SK-N-SH treated with all-trans-retinoic acid at 6 μM for 48 hours (cell line): ENCODE measurements around the gene C15orf40.
A peak's percentile ranks its signal among the peaks of the same experiment; 100 is the strongest.

Experiments used
- ATAC-seq: fragments of 200-7000 bp; cut with Tn5 transposase; 3 replicates; pipeline ENCODE4 v1.9.1; 2020; ENCODE audit warnings: mild to moderate bottlenecking, moderate library complexity
- ARNTL ChIP-seq: fragments of 450-650 bp; formaldehyde crosslinking; IDR thresholded peaks from 2 replicates; pipeline ENCODE4 v1.5.0; 2020; ENCODE audit warnings: low read depth, mild to moderate bottlenecking, moderate library complexity, borderline replicate concordance
- BACH2 ChIP-seq: fragments of 250-450 bp; sonication (Bioruptor Pico); IDR thresholded peaks from 2 replicates; pipeline ENCODE4 v1.9.0; 2021; ENCODE audit warnings: mild to moderate bottlenecking, borderline replicate concordance
- CREB5 ChIP-seq: fragments of 250-450 bp; sonication (Bioruptor Pico); IDR thresholded peaks from 2 replicates; pipeline ENCODE4 v1.5.1; 2020; ENCODE audit warnings: low read depth, mild to moderate bottlenecking, moderate library complexity
- CSRNP3 ChIP-seq: fragments of 250-450 bp; sonication (Bioruptor Pico); IDR thresholded peaks from 2 replicates; pipeline ENCODE4 v1.5.1; 2021; ENCODE audit warnings: mild to moderate bottlenecking, moderate library complexity
- ESRRG ChIP-seq: fragments of 250-450 bp; sonication (Bioruptor Pico); IDR thresholded peaks from 2 replicates; pipeline ENCODE4 v1.6.1; 2021; ENCODE audit warnings: mild to moderate bottlenecking
- GLIS3 ChIP-seq: fragments of 250-450 bp; sonication (Bioruptor Pico); IDR thresholded peaks from 2 replicates; pipeline ENCODE4 v1.5.0; 2020; ENCODE audit warnings: mild to moderate bottlenecking, moderate library complexity
- ISL1 ChIP-seq: fragments of 250-450 bp; sonication (Bioruptor Pico); IDR thresholded peaks from 2 replicates; pipeline ENCODE4 v2.1.2; 2022; ENCODE audit warnings: mild to moderate bottlenecking, moderate library complexity
- OSR1 ChIP-seq: fragments of 250-450 bp; sonication (Bioruptor Pico); IDR thresholded peaks from 2 replicates; pipeline ENCODE4 v1.8.0; 2022; ENCODE audit warnings: moderate library complexity, mild to moderate bottlenecking, inconsistent platforms
- PATZ1 ChIP-seq: fragments of 250-450 bp; sonication (Bioruptor Pico); IDR thresholded peaks from 2 replicates; pipeline ENCODE4 v1.8.0; 2020; ENCODE audit warnings: mild to moderate bottlenecking, moderate library complexity, borderline replicate concordance
- POU6F1 ChIP-seq: fragments of 250-450 bp; sonication (Bioruptor Pico); IDR thresholded peaks from 2 replicates; pipeline ENCODE4 v1.8.0; 2021; ENCODE audit warnings: low read depth, mild to moderate bottlenecking, moderate library complexity, borderline replicate concordance
- PPARA ChIP-seq: fragments of 250-450 bp; sonication (Bioruptor Pico); IDR thresholded peaks from 2 replicates; pipeline ENCODE4 v1.5.0; 2020; ENCODE audit warnings: mild to moderate bottlenecking, borderline replicate concordance
- RARB ChIP-seq: fragments of 250-450 bp; sonication (Bioruptor Pico); IDR thresholded peaks from 2 replicates; pipeline ENCODE4 v1.8.0; 2021; ENCODE audit warnings: mild to moderate bottlenecking, moderate library complexity
- TCF4 ChIP-seq: fragments of 250-450 bp; sonication (Bioruptor Pico); IDR thresholded peaks from 2 replicates; pipeline ENCODE4 v1.8.0; 2021; ENCODE audit warnings: mild to moderate bottlenecking, moderate library complexity, borderline replicate concordance
- TOX ChIP-seq: fragments of 250-450 bp; sonication (Bioruptor Pico); IDR thresholded peaks from 2 replicates; pipeline ENCODE4 v1.8.0; 2021; ENCODE audit warnings: mild to moderate bottlenecking, moderate library complexity, borderline replicate concordance
- TSHZ2 ChIP-seq: fragments of 250-450 bp; sonication (Bioruptor Pico); IDR thresholded peaks from 2 replicates; pipeline ENCODE4 v1.5.0; 2020; ENCODE audit warnings: mild to moderate bottlenecking, moderate library complexity
- ZC3H10 ChIP-seq: fragments of 250-450 bp; sonication (Bioruptor Pico); IDR thresholded peaks from 2 replicates; pipeline ENCODE4 v1.5.1; 2021; ENCODE audit warnings: mild to moderate bottlenecking, moderate library complexity
- ZFP3 ChIP-seq: fragments of 250-450 bp; sonication (Bioruptor Pico); IDR thresholded peaks from 2 replicates; pipeline ENCODE4 v1.5.0; 2020; ENCODE audit warnings: mild to moderate bottlenecking, moderate library complexity
- ZFP30 ChIP-seq: fragments of 450-650 bp; formaldehyde crosslinking; IDR thresholded peaks from 2 replicates; pipeline ENCODE4 v1.5.0; 2022; ENCODE audit warnings: mild to moderate bottlenecking, moderate library complexity
- ZNF565 ChIP-seq: fragments of 450-650 bp; formaldehyde crosslinking; conservative IDR thresholded peaks from 2 replicates; pipeline ENCODE4 v1.5.0; 2020; ENCODE audit warnings: low read depth, mild to moderate bottlenecking, moderate library complexity
- ZNF70 ChIP-seq: fragments of 450-650 bp; formaldehyde crosslinking; IDR thresholded peaks from 2 replicates; pipeline ENCODE4 v1.5.0; 2020; ENCODE audit warnings: mild to moderate bottlenecking, moderate library complexity

Gene C15orf40

GRCh38 chr15:82992436-82992998, 18.9 kb downstream of the C15orf40 start:
- ATAC-seq: no peak
- TF ChIP-seq RARB (CRISPR knock-in tag): no peak
- no peak for TF ChIP-seq TCF4
- TF ChIP-seq ISL1 (CRISPR knock-in tag): no peak
- no peak for TF ChIP-seq TSHZ2
- TF ChIP-seq ZFP3 (CRISPR knock-in tag): no peak
- no peak for TF ChIP-seq PPARA (CRISPR knock-in tag)
- no peak for TF ChIP-seq CSRNP3 (CRISPR knock-in tag)
- TF ChIP-seq GLIS3 (CRISPR knock-in tag): no peak
- TF ChIP-seq ZC3H10 (CRISPR knock-in tag): no peak
- TF ChIP-seq ZFP30 (CRISPR knock-in tag): no peak
- no peak for TF ChIP-seq TOX (CRISPR knock-in tag)
- TF ChIP-seq CREB5 (CRISPR knock-in tag): no peak
- TF ChIP-seq BACH2 (CRISPR knock-in tag): no peak
- no peak for TF ChIP-seq ESRRG (CRISPR knock-in tag)
- no peak for TF ChIP-seq ZNF565 (CRISPR knock-in tag)
- no peak for TF ChIP-seq POU6F1 (CRISPR knock-in tag)
- TF ChIP-seq OSR1: no peak

GRCh38 chr15:82986442-82986780, 25.0 kb downstream of the C15orf40 start:
- TF ChIP-seq POU6F1 (CRISPR knock-in tag): no peak
- TF ChIP-seq PATZ1 (CRISPR knock-in tag): no peak
- TF ChIP-seq ARNTL (CRISPR knock-in tag): no peak
- TF ChIP-seq ZNF70 (CRISPR knock-in tag): no peak
- ATAC-seq: peak; percentile 58
